ENCODE measurements around the gene FASTKD1.
"Not testable (repeated sequence)": the region's sequence is repeated elsewhere in the genome, so short reads cannot be mapped to it uniquely, and the experiment has no call there.

Gene FASTKD1

GRCh38 chr2:169573160-169573973 is at the start of gene FASTKD1:
Gene FASTKD1, minus strand, starts transcription at chr2:169573865. Its CDS starts 1,836 bp downstream, at chr2:169572029.
- H3K4me2 ChIP-seq: peak within 1 kb of the TSS; percentile 95
- peaks cover 35% of the 10 kb centered on the region; the same call in 1 of the 2 replicates for H3K79me2 ChIP-seq (ENCODE audit: insufficient read depth, low read depth)
- H3K27ac ChIP-seq: peak within 1 kb of the TSS; percentile 71
- peak within 1 kb of the TSS; percentile 69 for H3K9ac ChIP-seq
- H3K4me1 ChIP-seq (ENCODE audit: low read depth, poor library complexity, severe bottlenecking): peaks cover 41% of the 10 kb centered on the region
- H3K4me3 ChIP-seq (IDR thresholded peaks at IDR 0.05; ENCODE audit: insufficient read depth, low read depth, low read length): no peak within 1 kb of the TSS
- H2AFZ ChIP-seq (ENCODE audit: low read depth): peak within 1 kb of the TSS; percentile 76
- no peaks in the 10 kb centered on the region for H3K36me3 ChIP-seq (ENCODE audit: insufficient read depth)
- no peaks in the 10 kb centered on the region for H3K27me3 ChIP-seq (ENCODE audit: insufficient read depth, low read depth)
- no peaks in the 10 kb centered on the region for H4K20me1 ChIP-seq (ENCODE audit: insufficient read depth)
- no peak for TF ChIP-seq CTCF (conservative IDR thresholded peaks at IDR 0.05; ENCODE audit: low read depth, low read length)

- Histone ChIP-seq H3K27ac (no peak overlapping the region), H3K36me3 (ENCODE audit: insufficient read depth) (0 out of 2 replicates have a peak, but pooled peaks cover 7% of the 10 kb centered on the region)
These were observed 49.6 kb upstream of the FASTKD1 start for GRCh38 chr2:169623235-169623634.

GRCh38 chr2:169620509-169620908 is 46.8 kb upstream of the FASTKD1 start:
- H3K79me2 ChIP-seq (ENCODE audit: insufficient read depth, low read depth): peaks cover 20% of the 10 kb centered on the region; the same call in 1 of the 2 replicates
- no peaks in the 10 kb centered on the region for H3K27me3 ChIP-seq (ENCODE audit: insufficient read depth, low read depth)
- H4K20me1 ChIP-seq (ENCODE audit: insufficient read depth): no peaks in the 10 kb centered on the region
- no peaks in the 10 kb centered on the region for H3K4me1 ChIP-seq (ENCODE audit: low read depth, poor library complexity, severe bottlenecking)
- H3K4me3 ChIP-seq (IDR thresholded peaks at IDR 0.05; ENCODE audit: insufficient read depth, low read depth, low read length): no peak overlapping the region
- 0 out of 2 replicates have a peak, but pooled peaks cover 5% of the 10 kb centered on the region for H3K36me3 ChIP-seq (ENCODE audit: insufficient read depth)
- no peak overlapping the region for H3K27ac ChIP-seq
- no peak overlapping the region for H3K4me2 ChIP-seq
- TF ChIP-seq CTCF (conservative IDR thresholded peaks at IDR 0.05; ENCODE audit: low read depth, low read length): no peak
- H3K9ac ChIP-seq: no peak overlapping the region
- H2AFZ ChIP-seq (ENCODE audit: low read depth): no peak overlapping the region

More at GRCh38 chr2:169623235-169623634, 49.6 kb upstream of the FASTKD1 start:
- Histone ChIP-seq H4K20me1 (ENCODE audit: insufficient read depth) (no peaks in the 10 kb centered on the region), H3K27me3 (ENCODE audit: insufficient read depth, low read depth) (no peaks in the 10 kb centered on the region), H3K9ac (no peak overlapping the region), H3K4me1 (ENCODE audit: low read depth, poor library complexity, severe bottlenecking) (no peaks in the 10 kb centered on the region), H3K79me2 (ENCODE audit: insufficient read depth, low read depth) (peaks cover 8% of the 10 kb centered on the region; the same call in 1 of the 2 replicates), H3K4me3 (IDR thresholded peaks at IDR 0.05; ENCODE audit: insufficient read depth, low read depth, low read length) (no peak overlapping the region), H3K4me2 (no peak overlapping the region), H2AFZ (ENCODE audit: low read depth) (no peak overlapping the region)
- no peak for TF ChIP-seq CTCF (conservative IDR thresholded peaks at IDR 0.05; ENCODE audit: low read depth, low read length)

GRCh38 chr2:169619946-169620345 is 46.3 kb upstream of the FASTKD1 start:
- H3K4me1 ChIP-seq (ENCODE audit: low read depth, poor library complexity, severe bottlenecking): no peaks in the 10 kb centered on the region
- TF ChIP-seq CTCF (conservative IDR thresholded peaks at IDR 0.05; ENCODE audit: low read depth, low read length): no peak
- H3K27me3 ChIP-seq (ENCODE audit: insufficient read depth, low read depth): no peaks in the 10 kb centered on the region
- no peak overlapping the region for H3K27ac ChIP-seq
- H2AFZ ChIP-seq (ENCODE audit: low read depth): no peak overlapping the region
- no peak overlapping the region for H3K9ac ChIP-seq
- no peaks in the 10 kb centered on the region for H4K20me1 ChIP-seq (ENCODE audit: insufficient read depth)
- no peak overlapping the region for H3K4me2 ChIP-seq
- 0 out of 2 replicates have a peak, but pooled peaks cover 7% of the 10 kb centered on the region for H3K36me3 ChIP-seq (ENCODE audit: insufficient read depth)
- no peak overlapping the region for H3K4me3 ChIP-seq (IDR thresholded peaks at IDR 0.05; ENCODE audit: insufficient read depth, low read depth, low read length)
- H3K79me2 ChIP-seq (ENCODE audit: insufficient read depth, low read depth): peaks cover 20% of the 10 kb centered on the region; the same call in 1 of the 2 replicates

GRCh38 chr2:169615982-169616381 is 42.3 kb upstream of the FASTKD1 start:
- H3K4me1 ChIP-seq (ENCODE audit: low read depth, poor library complexity, severe bottlenecking); H3K9ac ChIP-seq; H3K27me3 ChIP-seq (ENCODE audit: insufficient read depth, low read depth); H3K4me3 ChIP-seq (IDR thresholded peaks at IDR 0.05; ENCODE audit: insufficient read depth, low read depth, low read length); H4K20me1 ChIP-seq (ENCODE audit: insufficient read depth); H3K4me2 ChIP-seq; H3K27ac ChIP-seq; H2AFZ ChIP-seq (ENCODE audit: low read depth): not testable (repeated sequence)
- peaks cover 10% of the 10 kb centered on the region for H3K36me3 ChIP-seq (ENCODE audit: insufficient read depth)
- peaks cover 20% of the 10 kb centered on the region; the same call in 1 of the 2 replicates for H3K79me2 ChIP-seq (ENCODE audit: insufficient read depth, low read depth)

All from KMS-11 (cell line).